Retinal pigment epithelial cell (primary cell): Measurements from ENCODE around the gene ZNF841.
"Not testable (repeated sequence)": the region's sequence is repeated elsewhere in the genome, so short reads cannot be mapped to it uniquely, and the experiment has no call there.

Experiments
- DNase-seq: peaks from one replicate; pipeline ENCODE4 v3.0.0-alpha.2; 2010; ENCODE audit warnings: low read depth
- H3K4me3 ChIP-seq: 2 replicates; pipeline ENCODE4 v1.5.1; 2011; ENCODE audit warnings: mild to moderate bottlenecking, low read length, control low read depth, moderate library complexity
- TF ChIP-seq, protein P1 (sequence below): conservative IDR thresholded peaks from 2 replicates; pipeline ENCODE4 v1.5.1; 2011; ENCODE audit warnings: low read depth, low read length, control low read depth, inconsistent platforms

ZNF841 gene

DNA sequence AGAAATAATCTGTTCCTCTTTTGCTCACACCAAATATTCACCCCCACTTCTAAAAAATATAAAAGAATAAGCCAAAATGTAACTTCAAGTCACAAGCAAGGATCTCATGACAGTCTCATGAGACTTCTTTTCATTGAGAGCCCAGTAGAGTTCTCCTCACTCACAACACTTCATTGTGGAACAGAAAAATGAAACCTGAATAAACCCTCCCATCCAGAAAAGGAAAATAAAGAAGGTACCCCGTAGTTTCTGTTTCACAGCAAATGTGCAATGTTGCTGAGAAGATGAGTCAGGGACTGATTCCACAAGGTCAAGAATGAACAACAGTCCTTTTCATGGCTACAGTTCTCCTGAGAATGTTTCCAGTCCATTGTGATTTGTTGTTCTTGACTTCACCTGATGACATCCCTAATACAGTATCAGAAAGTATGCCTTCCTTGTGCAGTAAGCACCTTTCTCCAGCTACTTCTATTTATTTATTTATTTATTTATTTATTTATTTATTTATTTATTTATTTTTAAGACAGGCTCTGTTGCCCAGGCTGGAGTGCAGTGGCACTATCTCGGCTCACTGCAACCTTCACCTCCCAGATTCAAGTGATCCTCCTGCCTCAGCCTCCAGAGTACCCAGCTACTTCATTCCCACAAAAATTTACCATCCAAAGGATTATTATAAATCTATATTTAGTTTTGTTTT lies 6.4 kb upstream of the ZNF841 start:
- no peak for DNase-seq
- H3K4me3 ChIP-seq, result no peak overlapping the region
- TF ChIP-seq, protein P1, sequence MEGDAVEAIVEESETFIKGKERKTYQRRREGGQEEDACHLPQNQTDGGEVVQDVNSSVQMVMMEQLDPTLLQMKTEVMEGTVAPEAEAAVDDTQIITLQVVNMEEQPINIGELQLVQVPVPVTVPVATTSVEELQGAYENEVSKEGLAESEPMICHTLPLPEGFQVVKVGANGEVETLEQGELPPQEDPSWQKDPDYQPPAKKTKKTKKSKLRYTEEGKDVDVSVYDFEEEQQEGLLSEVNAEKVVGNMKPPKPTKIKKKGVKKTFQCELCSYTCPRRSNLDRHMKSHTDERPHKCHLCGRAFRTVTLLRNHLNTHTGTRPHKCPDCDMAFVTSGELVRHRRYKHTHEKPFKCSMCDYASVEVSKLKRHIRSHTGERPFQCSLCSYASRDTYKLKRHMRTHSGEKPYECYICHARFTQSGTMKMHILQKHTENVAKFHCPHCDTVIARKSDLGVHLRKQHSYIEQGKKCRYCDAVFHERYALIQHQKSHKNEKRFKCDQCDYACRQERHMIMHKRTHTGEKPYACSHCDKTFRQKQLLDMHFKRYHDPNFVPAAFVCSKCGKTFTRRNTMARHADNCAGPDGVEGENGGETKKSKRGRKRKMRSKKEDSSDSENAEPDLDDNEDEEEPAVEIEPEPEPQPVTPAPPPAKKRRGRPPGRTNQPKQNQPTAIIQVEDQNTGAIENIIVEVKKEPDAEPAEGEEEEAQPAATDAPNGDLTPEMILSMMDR, result no peak

DNA sequence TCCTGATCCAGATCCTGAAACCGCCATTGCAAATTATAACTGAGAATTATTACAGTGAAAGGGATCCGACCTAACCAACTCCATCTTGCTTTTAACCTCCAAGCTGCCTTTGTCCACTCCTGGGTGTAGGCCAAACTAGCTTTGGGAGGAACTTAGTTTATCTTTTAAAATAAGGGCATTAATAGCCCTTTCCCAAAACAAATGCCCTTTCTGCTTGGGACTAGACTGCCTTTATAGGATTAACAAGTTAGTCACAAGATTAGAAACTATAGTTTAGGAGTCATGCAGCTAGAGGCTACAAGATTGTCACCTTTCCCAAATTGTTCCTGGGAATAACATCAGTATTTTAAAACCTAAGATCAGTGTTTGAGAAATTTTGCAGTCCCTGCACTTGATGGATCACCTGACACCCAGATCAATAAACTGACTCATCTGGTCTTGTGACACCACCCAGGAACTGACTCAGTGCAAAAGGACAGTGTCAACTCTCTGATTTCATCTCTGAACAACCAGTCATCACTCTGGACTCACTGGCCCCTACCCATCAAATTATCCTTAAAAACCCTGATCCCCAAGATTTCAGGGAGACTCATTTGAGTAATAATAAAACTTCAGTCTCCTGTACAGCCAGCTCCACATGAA lies 4.1 kb upstream of the ZNF841 start:
- TF ChIP-seq, protein P1, result no peak
- no peak overlapping the region for H3K4me3 ChIP-seq
- no peak for DNase-seq

DNA sequence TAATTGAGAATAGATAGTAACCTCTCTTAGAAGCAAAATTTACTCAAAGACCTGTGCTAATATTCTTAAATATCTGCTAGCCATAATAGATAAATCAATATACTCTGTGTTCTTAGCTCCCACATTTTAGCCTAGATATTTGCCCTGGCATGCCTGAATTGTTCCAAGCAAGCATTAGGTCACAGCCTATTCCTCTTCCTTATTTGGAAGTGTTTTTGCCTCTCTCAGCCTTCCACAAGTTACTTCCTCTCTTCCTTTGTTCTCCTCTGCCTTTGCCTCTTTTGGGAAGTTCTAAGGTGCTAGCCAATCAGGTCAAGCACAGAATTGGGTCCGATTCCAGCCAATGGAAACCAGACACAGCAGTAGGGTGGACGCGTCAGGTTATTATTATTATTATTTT lies 851 bp upstream of the ZNF841 start:
- H3K4me3 ChIP-seq, DNase-seq: not testable (repeated sequence)

DNA sequence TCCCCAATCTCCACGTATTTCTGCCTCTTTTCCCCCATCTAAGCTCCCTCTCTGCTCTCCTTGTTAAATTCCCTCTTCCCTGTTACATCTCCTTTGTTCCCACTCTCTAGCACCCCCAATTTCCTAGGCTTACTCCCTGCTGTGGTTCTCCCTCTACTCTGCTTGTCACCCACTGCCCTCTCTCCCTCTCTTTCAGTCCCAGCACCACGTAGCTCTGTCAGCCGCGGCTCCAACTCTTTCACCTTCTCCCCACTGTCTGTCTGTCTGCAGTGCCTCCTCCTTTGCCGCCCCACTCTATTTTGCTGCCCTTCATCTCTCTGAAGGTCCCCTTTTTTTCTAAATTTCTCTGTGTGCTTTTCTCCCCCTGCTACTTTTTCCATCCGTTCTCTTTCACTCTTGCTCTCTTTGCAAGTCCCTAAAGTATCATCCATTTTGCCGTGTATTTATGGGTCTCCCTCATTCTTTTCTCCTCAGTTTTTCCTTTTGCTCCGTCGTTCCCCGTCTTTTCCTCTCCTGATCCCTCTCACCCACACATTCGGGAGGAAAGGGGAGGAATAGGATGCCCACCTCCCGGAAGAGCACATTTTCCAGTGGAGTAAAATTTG lies 937 bp downstream of the ZNF841 start:
- DNase-seq, result no peak
- TF ChIP-seq, protein P1, result no peak
- H3K4me3 ChIP-seq, result peak overlapping the region; percentile 100

DNA sequence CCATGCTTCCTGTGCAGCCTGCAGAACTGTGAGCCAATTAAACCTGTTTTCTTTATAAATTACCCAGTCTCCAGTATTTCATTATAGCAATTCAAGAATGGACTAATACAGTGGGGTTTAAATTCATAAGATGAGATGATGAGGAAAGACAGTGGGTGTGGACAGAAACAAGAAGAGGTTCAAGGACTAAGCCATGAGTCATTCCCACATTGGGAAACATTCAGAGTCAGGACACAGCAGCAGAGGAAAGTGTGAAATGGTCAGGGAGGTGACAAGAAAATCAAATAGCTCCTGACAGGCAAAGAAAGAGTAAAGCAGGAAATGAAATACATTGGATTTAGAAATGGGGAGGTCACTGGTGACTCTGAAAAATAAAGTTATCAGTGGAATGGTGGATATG lies 9.1 kb downstream of the ZNF841 start:
- no peak overlapping the region for H3K4me3 ChIP-seq
- DNase-seq, result no peak
- TF ChIP-seq, protein P1, result no peak

DNA sequence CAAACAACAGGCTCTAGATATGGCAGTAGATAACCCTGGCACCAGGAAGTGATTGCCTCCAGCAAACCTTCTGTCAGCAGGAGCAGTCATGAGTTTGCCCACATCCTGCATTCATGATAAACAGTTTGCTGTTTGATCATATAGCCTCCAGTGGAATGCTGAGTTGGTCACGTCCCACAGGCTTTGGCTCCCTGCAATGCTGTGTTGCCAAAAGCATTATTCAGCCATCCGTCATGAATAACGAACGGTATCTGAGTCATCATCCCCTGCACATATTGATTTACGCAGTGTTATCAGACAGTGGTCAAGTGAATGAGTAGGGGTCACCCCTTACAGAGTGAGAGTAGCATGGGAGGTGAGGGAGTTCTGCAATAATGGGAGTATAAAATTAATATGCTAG lies 25.1 kb downstream of the ZNF841 start:
- DNase-seq, result no peak
- TF ChIP-seq, protein P1, result no peak
- H3K4me3 ChIP-seq, result no peak overlapping the region

DNA sequence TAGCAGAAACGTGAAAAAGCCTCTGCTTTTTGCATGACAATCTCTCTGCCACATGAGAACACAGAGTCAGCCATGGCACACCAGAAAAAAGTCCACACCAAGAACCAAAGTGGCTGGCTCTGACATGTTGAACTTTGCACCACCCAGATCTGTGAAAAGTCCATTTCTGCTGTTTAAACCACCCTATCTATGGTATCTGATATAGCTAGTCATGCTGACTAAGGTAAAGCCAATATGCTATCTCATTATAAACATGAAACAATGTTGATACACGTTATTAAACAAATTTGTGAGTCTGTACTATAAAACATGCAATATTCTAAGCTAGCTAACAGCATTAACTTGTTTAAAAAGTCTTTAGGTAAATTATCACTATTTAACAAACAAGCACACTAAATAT lies 25.9 kb downstream of the ZNF841 start:
- no peak overlapping the region for H3K4me3 ChIP-seq
- TF ChIP-seq, protein P1, result no peak
- no peak for DNase-seq
